Glutamatergic neuron (in vitro differentiated cells): Measurements from ENCODE around the gene MYL10. TPM values are rescaled to one million over a fixed set of nuclear protein-coding genes. Genes with fewer than 3 reads are reported as not detected.
A peak's percentile ranks its signal among the peaks of the same experiment; 100 is the strongest.

ENCODE experiments used
- DNase-seq: peaks from one replicate; pipeline ENCODE4 v3.0.0; 2022
- H3K27ac Mint-ChIP-seq: one replicate; pipeline ENCODE4 v1.8.0; 2020; ENCODE audit warnings: mild to moderate bottlenecking, mixed read lengths, inconsistent platforms; ENCODE audit not compliant: unreplicated experiment
- H3K27me3 Mint-ChIP-seq: one replicate; pipeline ENCODE4 v1.8.0; 2020; ENCODE audit warnings: mild to moderate bottlenecking, moderate library complexity, mixed read lengths, inconsistent platforms; ENCODE audit not compliant: unreplicated experiment
- H3K36me3 Mint-ChIP-seq: one replicate; pipeline ENCODE4 v1.8.0; 2020; ENCODE audit warnings: mild to moderate bottlenecking, mixed read lengths, inconsistent platforms; ENCODE audit not compliant: unreplicated experiment
- H3K4me1 Mint-ChIP-seq: one replicate; pipeline ENCODE4 v1.8.0; 2020; ENCODE audit warnings: mild to moderate bottlenecking, low read depth, mixed read lengths, inconsistent platforms; ENCODE audit not compliant: unreplicated experiment
- H3K4me3 Mint-ChIP-seq: one replicate; pipeline ENCODE4 v1.8.0; 2020; ENCODE audit warnings: mild to moderate bottlenecking, mixed read lengths, inconsistent platforms; ENCODE audit not compliant: unreplicated experiment
- H3K9me3 Mint-ChIP-seq: one replicate; pipeline ENCODE4 v1.8.0; 2020; ENCODE audit warnings: mild to moderate bottlenecking, moderate library complexity, mixed read lengths, inconsistent platforms; ENCODE audit not compliant: unreplicated experiment
- CTCF ChIP-seq: fragments of 200-600 bp; sonication (generic); IDR thresholded peaks from one replicate; pipeline ENCODE4 v1.5.0; 2021; ENCODE audit not compliant: partially characterized antibody, unreplicated experiment
- long read RNA-seq: library from polyadenylated mRNA; unstranded; transcript quantifications from one replicate; pipeline ENCODE4 v2.0.0, GENCODE V29; 2020; ENCODE audit not compliant: unreplicated experiment
- total RNA-seq: library from RNA; stranded (reverse); fragmentation: NEBNext Ultra II Directional; extraction: Animal tissue kit (Norgen Biotek cat#: 25700); gene quantifications from one replicate; pipeline ENCODE4 v1.2.1, GENCODE V29; 2021; ENCODE audit not compliant: unreplicated experiment

Gene MYL10
- total RNA-seq, result not detected
- long read RNA-seq, result 0 reads

- peak within 1 kb of the TSS; percentile 49 for H3K4me3 Mint-ChIP-seq
- no peak for DNase-seq
- H3K4me1 Mint-ChIP-seq, result peaks cover 25% of the 10 kb centered on the region
- H3K27ac Mint-ChIP-seq, result peak within 1 kb of the TSS; percentile 96
- H3K36me3 Mint-ChIP-seq, result no peaks in the 10 kb centered on the region
- TF ChIP-seq CTCF, result no peak
- peaks cover 17% of the 10 kb centered on the region for H3K27me3 Mint-ChIP-seq
- H3K9me3 Mint-ChIP-seq, result peaks cover 15% of the 10 kb centered on the region
These were observed at the start of gene MYL10 for GRCh38 chr7:101629171-101629570. Gene MYL10 (minus strand): TSS chr7:101629296. CDS start chr7:101629118, 178 bp downstream.

- DNase-seq, result no peak
- no peaks in the 10 kb centered on the region for H3K36me3 Mint-ChIP-seq
- TF ChIP-seq CTCF, result no peak
- H3K9me3 Mint-ChIP-seq, result no peaks in the 10 kb centered on the region
- peak overlapping the region; percentile 33 for H3K27ac Mint-ChIP-seq
- H3K4me3 Mint-ChIP-seq, result no peak overlapping the region
- H3K27me3 Mint-ChIP-seq, result no peaks in the 10 kb centered on the region
- H3K4me1 Mint-ChIP-seq, result no peaks in the 10 kb centered on the region
These were observed 49.6 kb upstream of the MYL10 start for GRCh38 chr7:101678658-101679057.

- Mint-ChIP-seq H3K27ac (peak overlapping the region; percentile 33), H3K27me3 (no peaks in the 10 kb centered on the region), H3K4me3 (no peak overlapping the region)
These were observed 48.8 kb upstream of the MYL10 start for GRCh38 chr7:101677797-101678479.

GRCh38 chr7:101677391-101677790, 48.3 kb upstream of the MYL10 start:
- no peaks in the 10 kb centered on the region for H3K36me3 Mint-ChIP-seq
- DNase-seq, result no peak
- TF ChIP-seq CTCF, result no peak
- H3K9me3 Mint-ChIP-seq, result peaks cover 1% of the 10 kb centered on the region
- H3K27me3 Mint-ChIP-seq, result no peaks in the 10 kb centered on the region
- no peak overlapping the region for H3K4me3 Mint-ChIP-seq
- no peak overlapping the region for H3K27ac Mint-ChIP-seq
- H3K4me1 Mint-ChIP-seq, result no peaks in the 10 kb centered on the region

More at GRCh38 chr7:101677797-101678479, 48.8 kb upstream of the MYL10 start:
- TF ChIP-seq CTCF, result no peak
- Mint-ChIP-seq H3K9me3 (no peaks in the 10 kb centered on the region), H3K36me3 (no peaks in the 10 kb centered on the region), H3K4me1 (no peaks in the 10 kb centered on the region)
- no peak for DNase-seq

- TF ChIP-seq CTCF, result no peak
- Mint-ChIP-seq H3K4me1 (peaks cover 3% of the 10 kb centered on the region), H3K4me3 (no peak overlapping the region), H3K36me3 (no peaks in the 10 kb centered on the region), H3K27me3 (no peaks in the 10 kb centered on the region), H3K9me3 (peaks cover 1% of the 10 kb centered on the region), H3K27ac (no peak overlapping the region)
- no peak for DNase-seq
These were observed 47.9 kb upstream of the MYL10 start for GRCh38 chr7:101676956-101677355.
